D721Med (cell line): Measurements from ENCODE around the gene ANXA7.
"Not testable (repeated sequence)": the region's sequence is repeated elsewhere in the genome, so short reads cannot be mapped to it uniquely, and the experiment has no call there.

Experiments used
- DNase-seq: peaks from one replicate; pipeline ENCODE4 v3.0.0; 2011; ENCODE audit warnings: low spot score; ENCODE audit not compliant: insufficient read length
- FAIRE-seq: peaks from 2 replicates; lab custom pipeline; 2011; peaks lifted over from hg19 to GRCh38; lab: Jason Lieb, UNC
- CTCF ChIP-seq: IDR thresholded peaks from 2 replicates; pipeline ENCODE4 v1.5.1; 2012; ENCODE audit warnings: mild to moderate bottlenecking, control low read depth; ENCODE audit not compliant: insufficient read depth; ENCODE audit errors: missing control alignments

Gene ANXA7

GRCh38 chr10:73398024-73398423 lies 15.8 kb downstream of the ANXA7 start:
- FAIRE-seq (no peak), DNase-seq (no peak)

GRCh38 chr10:73394325-73394724 lies 19.5 kb downstream of the ANXA7 start:
- not testable (repeated sequence) for FAIRE-seq, DNase-seq

More at GRCh38 chr10:73398024-73398423, 15.8 kb downstream of the ANXA7 start:
- no peak for TF ChIP-seq CTCF

- FAIRE-seq (no peak), DNase-seq (no peak)
- no peak for TF ChIP-seq CTCF
Observed at GRCh38 chr10:73388228-73388627, 25.6 kb downstream of the ANXA7 start.

- TF ChIP-seq CTCF = no peak
- no peak for FAIRE-seq
- no peak for DNase-seq
Observed at GRCh38 chr10:73386583-73386982, 27.3 kb downstream of the ANXA7 start.

- FAIRE-seq (no peak), DNase-seq (no peak)
- no peak for TF ChIP-seq CTCF
Observed at GRCh38 chr10:73379064-73379748, 34.7 kb downstream of the ANXA7 start.

GRCh38 chr10:73376679-73377078 lies 37.2 kb downstream of the ANXA7 start:
- no peak for TF ChIP-seq CTCF
- DNase-seq = no peak
- no peak for FAIRE-seq

- TF ChIP-seq CTCF = no peak
- FAIRE-seq (no peak), DNase-seq (no peak)
Observed at GRCh38 chr10:73368238-73368637, 45.6 kb downstream of the ANXA7 start.
